H9 (cell line): ENCODE data around the gene MIS18BP1. TPM values are rescaled to one million over a fixed set of nuclear protein-coding genes. Genes with fewer than 3 reads are reported as not detected.

Experiments used
- DNase-seq: peaks from one replicate; pipeline ENCODE4 v3.0.0-alpha.2; 2017
- H2AFZ ChIP-seq: one replicate; pipeline ENCODE4 v1.6.1; 2013; ENCODE audit warnings: mild to moderate bottlenecking, low read length, control low read depth, moderate library complexity
- H2AK5ac ChIP-seq: 2 replicates; pipeline ENCODE4 v1.6.1; 2013; ENCODE audit warnings: low read length, control low read depth, mixed read lengths; ENCODE audit not compliant: insufficient read length
- H2BK120ac ChIP-seq: one replicate; pipeline ENCODE4 v1.6.1; 2013; ENCODE audit warnings: low read depth, mild to moderate bottlenecking, low read length, control low read depth, inconsistent platforms; ENCODE audit not compliant: poor library complexity, severe bottlenecking
- H2BK12ac ChIP-seq: 2 replicates; pipeline ENCODE4 v1.6.1; 2013; ENCODE audit warnings: low read length, control low read depth, mixed read lengths, low read depth; ENCODE audit not compliant: insufficient read length
- H2BK15ac ChIP-seq: 2 replicates; pipeline ENCODE4 v1.6.1; 2013; ENCODE audit warnings: low read depth, low read length, control low read depth
- H2BK20ac ChIP-seq: one replicate; pipeline ENCODE4 v1.6.1; 2013; ENCODE audit warnings: low read depth, mild to moderate bottlenecking, low read length, control low read depth, inconsistent platforms; ENCODE audit not compliant: poor library complexity, severe bottlenecking
- H2BK5ac ChIP-seq: 2 replicates; pipeline ENCODE4 v1.6.1; 2013; ENCODE audit warnings: low read length, control low read depth, mixed read lengths; ENCODE audit not compliant: insufficient read length
- H3K14ac ChIP-seq: 2 replicates; pipeline ENCODE4 v1.6.1; 2013; ENCODE audit warnings: low read length, control low read depth; ENCODE audit not compliant: insufficient read depth
- H3K18ac ChIP-seq: 2 replicates; pipeline ENCODE4 v1.6.1; 2013; ENCODE audit warnings: low read depth, mild to moderate bottlenecking, mixed read lengths, low read length, control low read depth; ENCODE audit not compliant: insufficient read length
- H3K23ac ChIP-seq: 2 replicates; pipeline ENCODE4 v1.6.1; 2013; ENCODE audit warnings: low read length, control low read depth, mixed read lengths, low read depth; ENCODE audit not compliant: insufficient read length
- H3K23me2 ChIP-seq: 2 replicates; pipeline ENCODE4 v1.6.1; 2013; ENCODE audit warnings: low read depth, mild to moderate bottlenecking, mixed read lengths, low read length, control low read depth; ENCODE audit not compliant: insufficient read length, poor library complexity, severe bottlenecking
- H3K27ac ChIP-seq: 2 replicates; pipeline ENCODE4 v1.5.1; 2013; ENCODE audit warnings: low read length, control low read depth, mixed read lengths, low read depth; ENCODE audit not compliant: insufficient read length
- H3K27me3 ChIP-seq: 2 replicates; pipeline ENCODE4 v1.6.1; 2013; ENCODE audit warnings: low read length, control low read depth, inconsistent platforms; ENCODE audit not compliant: insufficient read depth
- H3K4ac ChIP-seq: 2 replicates; pipeline ENCODE4 v1.6.1; 2013; ENCODE audit warnings: low read depth, mild to moderate bottlenecking, control low read depth, inconsistent platforms, low read length, moderate library complexity
- H3K4me1 ChIP-seq: 2 replicates; pipeline ENCODE4 v1.6.1; 2013; ENCODE audit warnings: low read length, control low read depth, inconsistent platforms; ENCODE audit not compliant: insufficient read depth
- H3K4me2 ChIP-seq: 2 replicates; pipeline ENCODE4 v1.6.1; 2013; ENCODE audit warnings: low read length, control low read depth, mixed read lengths; ENCODE audit not compliant: insufficient read length, insufficient read depth
- H3K56ac ChIP-seq: 2 replicates; pipeline ENCODE4 v1.6.1; 2013; ENCODE audit warnings: low read depth, mild to moderate bottlenecking, mixed read lengths, low read length, control low read depth; ENCODE audit not compliant: insufficient read length
- H3K79me1 ChIP-seq: 2 replicates; pipeline ENCODE4 v1.6.1; 2013; ENCODE audit warnings: low read depth, mild to moderate bottlenecking, moderate library complexity, low read length, control low read depth, inconsistent platforms; ENCODE audit not compliant: insufficient read depth, poor library complexity, severe bottlenecking
- H3K79me2 ChIP-seq: 2 replicates; pipeline ENCODE4 v1.6.1; 2013; ENCODE audit warnings: low read length, control low read depth, inconsistent platforms; ENCODE audit not compliant: insufficient read depth
- H3K9ac ChIP-seq: 2 replicates; pipeline ENCODE4 v1.6.1; 2013; ENCODE audit warnings: low read length, control low read depth, mixed read lengths; ENCODE audit not compliant: insufficient read length; ENCODE audit errors: extremely low read depth
- H3K9me3 ChIP-seq: one replicate; pipeline ENCODE4 v1.6.1; 2013; ENCODE audit warnings: low read depth, low read length, inconsistent platforms; ENCODE audit not compliant: control insufficient read depth
- H3T11ph ChIP-seq: one replicate; pipeline ENCODE4 v1.6.1; 2013; ENCODE audit warnings: mild to moderate bottlenecking, low read length, control low read depth, inconsistent platforms
- H4K20me1 ChIP-seq: one replicate; pipeline ENCODE4 v1.6.1; 2013; ENCODE audit not compliant: control insufficient read depth, insufficient read length, insufficient read depth
- H4K5ac ChIP-seq: 2 replicates; pipeline ENCODE4 v1.6.1; 2013; ENCODE audit warnings: low read depth, mild to moderate bottlenecking, mixed read lengths, low read length, control low read depth; ENCODE audit not compliant: insufficient read length
- H4K8ac ChIP-seq: replicated peaks from 2 replicates; pipeline ENCODE4 v1.6.1; 2013; ENCODE audit warnings: low read length, control low read depth, mixed read lengths, low read depth; ENCODE audit not compliant: insufficient read length
- H4K91ac ChIP-seq: 2 replicates; pipeline ENCODE4 v1.6.1; 2013; ENCODE audit warnings: low read depth, mild to moderate bottlenecking, moderate library complexity, mixed read lengths, low read length, control low read depth; ENCODE audit not compliant: insufficient read length
- H3K27ac Mint-ChIP-seq, 3 experiments: 2 replicates in 2 of 3; 3 replicates in 1 of 3; pipeline ENCODE4 v1.8.0; 2020 to 2021; ENCODE audit warnings: mixed read lengths in 3 of 3, mild to moderate bottlenecking in 1 of 3, moderate library complexity in 1 of 3
- H3K27me3 Mint-ChIP-seq: 2 replicates; pipeline ENCODE4 v1.8.0; 2021; ENCODE audit warnings: low read depth, mild to moderate bottlenecking, moderate library complexity, mixed read lengths
- H3K36me3 Mint-ChIP-seq, 3 experiments: 2 replicates in 2 of 3; 3 replicates in 1 of 3; pipeline ENCODE4 v1.8.0; 2020 to 2021; ENCODE audit warnings: low read depth in 3 of 3, mixed read lengths in 3 of 3; ENCODE audit not compliant: insufficient read depth in 1 of 3
- H3K4me1 Mint-ChIP-seq, 2 experiments: 2 replicates each; pipeline ENCODE4 v1.8.0; 2020; ENCODE audit warnings: mixed read lengths in 2 of 2
- H3K4me3 Mint-ChIP-seq, 2 experiments: 2 replicates in 1 of 2; 3 replicates in 1 of 2; pipeline ENCODE4 v1.8.0; 2020 to 2021; ENCODE audit warnings: mild to moderate bottlenecking in 2 of 2, mixed read lengths in 2 of 2, moderate library complexity in 1 of 2
- H3K9me3 Mint-ChIP-seq, 2 experiments: 2 replicates in 1 of 2; 3 replicates in 1 of 2; pipeline ENCODE4 v1.8.0; 2020; ENCODE audit warnings: mild to moderate bottlenecking in 2 of 2, mixed read lengths in 2 of 2, moderate library complexity in 1 of 2
- CTCF ChIP-seq: fragments of 200-600 bp; sonication (generic); conservative IDR thresholded peaks from 3 replicates; pipeline ENCODE4 v1.8.0; 2021; ENCODE audit warnings: antibody characterized with exemption, mild to moderate bottlenecking
- WGBS: extraction: QIAGEN DNeasy Blood & Tissue Kit; methylation state at CpG from one replicate; pipeline ENCODE4 v1.1.7; 2013; ENCODE audit warnings: missing lambda C conversion rate, low lambda C conversion rate, mixed read lengths; ENCODE audit not compliant: insufficient read length; ENCODE audit errors: extremely low coverage; 5-methylcytosine and 5-hydroxymethylcytosine counted together
- total RNA-seq: library from RNA; stranded (reverse); gene quantifications from 2 replicates; pipeline ENCODE4 v1.2.1, GENCODE V29; 2021

MIS18BP1 gene
- total RNA-seq, 1 experiment from 2014 or later: 60.6 TPM

GRCh38 chr14:45262637-45263036 lies 9.6 kb upstream of the MIS18BP1 start:
- DNase-seq: no peak
- no peak overlapping the region for H3T11ph ChIP-seq
- no peaks in the 10 kb centered on the region for H4K20me1 ChIP-seq
- H3K9me3 Mint-ChIP-seq: peaks cover 20 to 30% of the 10 kb centered on the region in 2 experiments
- no peak overlapping the region for H3K18ac ChIP-seq
- no peak overlapping the region for H4K8ac ChIP-seq
- H4K91ac ChIP-seq: no peak overlapping the region
- TF ChIP-seq CTCF: no peak
- H3K36me3 Mint-ChIP-seq: peaks cover 9 to 21% (median 13%) of the 10 kb centered on the region in 3 experiments
- no peak overlapping the region for H2BK120ac ChIP-seq
- H3K14ac ChIP-seq: no peak overlapping the region
- H3K23ac ChIP-seq: no peak overlapping the region
- no peak overlapping the region for H3K4ac ChIP-seq
- no peak overlapping the region for H3K4me3 Mint-ChIP-seq
- H2BK5ac ChIP-seq: no peak overlapping the region
- no peak overlapping the region for H3K56ac ChIP-seq
- no peak overlapping the region for H2BK12ac ChIP-seq
- H2AK5ac ChIP-seq: no peak overlapping the region
- peaks cover 11% of the 10 kb centered on the region in 2 experiments for H3K4me1 Mint-ChIP-seq
- no peak overlapping the region for H2BK20ac ChIP-seq
- no peak overlapping the region for H3K27ac Mint-ChIP-seq
- no peak overlapping the region for H2BK15ac ChIP-seq
- no peak overlapping the region for H2AFZ ChIP-seq
- no peaks in the 10 kb centered on the region for H3K9me3 ChIP-seq
- H3K9ac ChIP-seq: no peak overlapping the region
- H3K79me2 ChIP-seq: no peaks in the 10 kb centered on the region
- H3K27me3 ChIP-seq: no peaks in the 10 kb centered on the region
- no peak overlapping the region for H4K5ac ChIP-seq
- no peak overlapping the region for H3K4me2 ChIP-seq
- no peaks in the 10 kb centered on the region for H3K4me1 ChIP-seq
- no peaks in the 10 kb centered on the region for H3K23me2 ChIP-seq
- no peak overlapping the region for H3K27ac ChIP-seq
- H3K79me1 ChIP-seq: no peaks in the 10 kb centered on the region
- WGBS: no CpG with 5 or more reads among the region's 4 CpGs
- H3K27me3 Mint-ChIP-seq: peaks cover 3% of the 10 kb centered on the region; the same call in 1 of the 2 replicates
